AG04450 (cell line): ENCODE data around the gene LARGE1. TPM values are rescaled to one million over a fixed set of nuclear protein-coding genes. Genes with fewer than 3 reads are reported as not detected.

ENCODE experiments used
- CTCF ChIA-PET: fragments of 300-600, 350-600 bp; formaldehyde crosslinking; extraction: SDS; loops from one replicate; lab custom pipeline; 2022; ENCODE audit warnings: antibody characterized with exemption, inconsistent platforms; lab: Charles Lee
- POLR2A ChIA-PET: fragments of 350-600 bp; formaldehyde crosslinking; extraction: SDS; loops from one replicate; lab custom pipeline; 2021; ENCODE audit warnings: antibody characterized with exemption, inconsistent platforms; lab: Yijun Ruan, JAX
- DNase-seq: peaks from one replicate; pipeline ENCODE4 v3.0.0-alpha.2; 2011; ENCODE audit warnings: low read depth, low spot score
- H3K27ac ChIP-seq: one replicate; pipeline ENCODE4 v1.5.1; 2012; ENCODE audit warnings: low read depth, low read length, control low read depth
- H3K27me3 ChIP-seq: one replicate; pipeline ENCODE4 v1.6.0; 2012; ENCODE audit warnings: low read length; ENCODE audit not compliant: control insufficient read depth, insufficient read depth
- H3K4me3 ChIP-seq: 2 replicates; pipeline ENCODE4 v1.5.1; 2011; ENCODE audit warnings: mild to moderate bottlenecking, low read depth, low read length, control low read depth
- H3K9me3 ChIP-seq: 2 replicates; pipeline ENCODE4 v1.5.1; 2012; ENCODE audit warnings: low read length; ENCODE audit not compliant: control insufficient read depth, insufficient read depth
- CTCF ChIP-seq: IDR thresholded peaks from 2 replicates; pipeline ENCODE4 v1.5.1; 2011; ENCODE audit warnings: low read depth, low read length, control low read depth, inconsistent platforms
- polyA plus RNA-seq: library from polyadenylated mRNA; depleted of rRNA; stranded (reverse); fragments of >200 nt; gene quantifications from 2 replicates; pipeline ENCODE4 v1.2.3, GENCODE V29; 2011

The LARGE1 gene
- polyA plus RNA-seq, 1 experiment = 8.4 TPM

- CTCF ChIA-PET = no interaction called here
Measured at GRCh38 chr22:33748714-33749113, 171.6 kb downstream of the LARGE1 start.

GRCh38 chr22:33747576-33748180 lies 172.6 kb downstream of the LARGE1 start:
- ChIA-PET POLR2A (no interaction called here), CTCF (no interaction called here)
- H3K9me3 ChIP-seq = no peaks in the 10 kb centered on the region
- no peak for TF ChIP-seq CTCF
- H3K4me3 ChIP-seq = no peak overlapping the region
- no peaks in the 10 kb centered on the region for H3K27me3 ChIP-seq
- H3K27ac ChIP-seq = no peak overlapping the region
- DNase-seq = no peak

More at GRCh38 chr22:33748714-33749113, 171.6 kb downstream of the LARGE1 start:
- no peak for TF ChIP-seq CTCF
- Histone ChIP-seq H3K27me3 (no peaks in the 10 kb centered on the region), H3K4me3 (no peak overlapping the region), H3K9me3 (no peaks in the 10 kb centered on the region), H3K27ac (no peak overlapping the region)
- POLR2A ChIA-PET = no interaction called here
- no peak for DNase-seq

GRCh38 chr22:33747029-33747428 lies 173.2 kb downstream of the LARGE1 start:
- no peak for TF ChIP-seq CTCF
- ChIA-PET POLR2A (no interaction called here), CTCF (no interaction called here)
- no peaks in the 10 kb centered on the region for H3K27me3 ChIP-seq
- no peaks in the 10 kb centered on the region for H3K9me3 ChIP-seq
- DNase-seq = no peak
- no peak overlapping the region for H3K27ac ChIP-seq
- H3K4me3 ChIP-seq = no peak overlapping the region

- Histone ChIP-seq H3K4me3 (no peak overlapping the region), H3K9me3 (no peaks in the 10 kb centered on the region), H3K27me3 (no peaks in the 10 kb centered on the region), H3K27ac (no peak overlapping the region)
- CTCF ChIA-PET = no interaction called here
- TF ChIP-seq CTCF = no peak
- DNase-seq = no peak
- POLR2A ChIA-PET = no interaction called here
Measured at GRCh38 chr22:33746501-33746928, 173.8 kb downstream of the LARGE1 start.

GRCh38 chr22:33745501-33745900 lies 174.8 kb downstream of the LARGE1 start:
- Histone ChIP-seq H3K4me3 (no peak overlapping the region), H3K27me3 (no peaks in the 10 kb centered on the region), H3K9me3 (no peaks in the 10 kb centered on the region), H3K27ac (no peak overlapping the region)
- TF ChIP-seq CTCF = no peak
- ChIA-PET CTCF (no interaction called here), POLR2A (no interaction called here)
- no peak for DNase-seq
